Kidney (tissue), 14 donors: ENCODE measurements around the gene ADAD2. TPM values are rescaled to one million over a fixed set of nuclear protein-coding genes. Genes with fewer than 3 reads are reported as not detected.

Experiments used
- DNase-seq, 5 donors: peaks; one replicate each; pipeline ENCODE4 v3.0.0-alpha.2; 2013 to 2020
- FAIRE-seq: peaks from 2 replicates; lab custom pipeline; 2012; peaks lifted over from hg19 to GRCh38; lab: Jason Lieb, UNC
- H3K27ac ChIP-seq, 2 donors: one replicate each; pipeline ENCODE4 v1.7.0; 2013; ENCODE audit warnings: low read depth in 2 of 2, low read length in 2 of 2, inconsistent platforms in 1 of 2
- H3K27me3 ChIP-seq: one replicate; pipeline ENCODE4 v1.7.1; 2013; ENCODE audit warnings: low read length, inconsistent platforms; ENCODE audit not compliant: control insufficient read depth, insufficient read depth
- H3K36me3 ChIP-seq, 3 donors: one replicate each; pipeline versions ENCODE4 v1.7.0 to v1.7.1; 2013; ENCODE audit warnings: low read length in 3 of 3, control low read depth in 1 of 3, inconsistent platforms in 1 of 3; ENCODE audit not compliant: insufficient read depth in 3 of 3, control insufficient read depth in 2 of 3
- H3K4me1 ChIP-seq, 3 donors: one replicate each; pipeline versions ENCODE4 v1.7.0 to v1.7.1; 2013; ENCODE audit warnings: low read length in 3 of 3, inconsistent platforms in 1 of 3, low read depth in 1 of 3; ENCODE audit not compliant: control insufficient read depth in 2 of 3, insufficient read depth in 2 of 3
- H3K4me3 ChIP-seq, 3 donors: one replicate each; pipeline versions ENCODE4 v1.7.0 to v1.8.1; 2013; ENCODE audit warnings: low read length in 3 of 3, control low read depth in 1 of 3, inconsistent platforms in 1 of 3
- H3K9ac ChIP-seq, 3 donors: one replicate each; pipeline versions ENCODE4 v1.7.0 to v1.7.1; 2013; ENCODE audit warnings: low read length in 3 of 3, control low read depth in 1 of 3, inconsistent platforms in 1 of 3
- H3K9me3 ChIP-seq, 3 donors: one replicate each; pipeline versions ENCODE4 v1.7.0 to v1.7.1; 2013; ENCODE audit warnings: low read length in 3 of 3, control low read depth in 1 of 3, inconsistent platforms in 1 of 3; ENCODE audit not compliant: control insufficient read depth in 2 of 3, insufficient read depth in 1 of 3
- CTCF ChIP-seq: IDR thresholded peaks from 3 replicates; pipeline ENCODE4 v1.5.1; 2012; ENCODE audit warnings: mild to moderate bottlenecking, moderate library complexity, borderline replicate concordance; ENCODE audit not compliant: insufficient read depth; ENCODE audit errors: extremely low read depth
- intact Hi-C: fragments of 100-400 bp; cut with DNase I; formaldehyde crosslinking; loops from one replicate; pipeline ENCODE4 v1.11.1; 2022
- polyA plus RNA-seq: library from polyadenylated mRNA; stranded (reverse); fragments of 350-450 nt; fragmentation: Illumina TruSeq; extraction: RNeasy Lipid Tissue Mini Kit (QIAGEN cat#74804); gene quantifications from one replicate; pipeline ENCODE4 v1.2.3, GENCODE V29; 2014; ENCODE audit warnings: low read depth, low replicate concordance; ENCODE audit not compliant: insufficient read depth
- total RNA-seq: library from RNA; stranded (reverse); fragmentation: NEBNext Ultra II Directional; extraction: Animal tissue kit (Norgen Biotek cat#: 25700); gene quantifications from one replicate; pipeline ENCODE4 v1.2.1, GENCODE V29; 2021
- donor health status: control.
- donor health status: control.
- donor health status: control.
- donor health status: control.
- donor health status: control.
- donor health status: DM: yes; HTN: yes; CAD: no.
- donor health status: Normal renal cell carcinoma (clear cell type).

ADAD2 gene
- total and polyA plus RNA-seq, 2 donors from 2014 or later = 0.72 to 0.80 TPM

- Histone ChIP-seq H3K9ac (no peak overlapping the region), H3K36me3 (no peaks in the 10 kb centered on the region), H3K27me3 (no peaks in the 10 kb centered on the region), H3K9me3 (no peaks in the 10 kb centered on the region), H3K4me3 (no peak overlapping the region), H3K4me1 (peaks cover 0 to 8% (median 0%) of the 10 kb centered on the region in 3 donors), H3K27ac (no peak overlapping the region)
- intact Hi-C loops = no loop called here
- TF ChIP-seq CTCF = no peak
- FAIRE-seq = no peak
- DNase-seq = no peak
Measured at GRCh38 chr16:84229471-84229870, 38.5 kb downstream of the ADAD2 start.

GRCh38 chr16:84232060-84232459, 41.1 kb downstream of the ADAD2 start:
- no peak for DNase-seq

GRCh38 chr16:84232969-84233368, 42.0 kb downstream of the ADAD2 start:
- no peak overlapping the region for H3K27ac ChIP-seq
- no peak overlapping the region for H3K4me3 ChIP-seq
- no peaks in the 10 kb centered on the region for H3K27me3 ChIP-seq
- DNase-seq (no peak), FAIRE-seq (no peak)
- no peaks in the 10 kb centered on the region for H3K9me3 ChIP-seq
- intact Hi-C loops = no loop called here
- no peak for TF ChIP-seq CTCF
- H3K36me3 ChIP-seq = no peaks in the 10 kb centered on the region
- peaks cover 0 to 3% (median 0%) of the 10 kb centered on the region in 3 donors for H3K4me1 ChIP-seq
- H3K9ac ChIP-seq = no peak overlapping the region

More at GRCh38 chr16:84232060-84232459, 41.1 kb downstream of the ADAD2 start:
- Histone ChIP-seq H3K36me3 (no peaks in the 10 kb centered on the region), H3K27ac (no peak overlapping the region), H3K9ac (no peak overlapping the region), H3K4me1 (peaks cover 0 to 8% (median 0%) of the 10 kb centered on the region in 3 donors), H3K9me3 (no peaks in the 10 kb centered on the region), H3K27me3 (no peaks in the 10 kb centered on the region), H3K4me3 (no peak overlapping the region)
- intact Hi-C loops = no loop called here
- FAIRE-seq = no peak
- TF ChIP-seq CTCF = no peak

GRCh38 chr16:84233748-84234147, 42.8 kb downstream of the ADAD2 start:
- Histone ChIP-seq H3K4me3 (no peak overlapping the region), H3K9me3 (no peaks in the 10 kb centered on the region), H3K36me3 (no peaks in the 10 kb centered on the region), H3K27me3 (no peaks in the 10 kb centered on the region), H3K9ac (no peak overlapping the region), H3K27ac (no peak overlapping the region), H3K4me1 (no peaks in the 10 kb centered on the region)
- no peak for FAIRE-seq
- intact Hi-C loops = no loop called here
- DNase-seq = no peak
- no peak for TF ChIP-seq CTCF
